Spinal cord (tissue), 10 donors: ENCODE measurements around the gene KIAA2012. TPM values are rescaled to one million over a fixed set of nuclear protein-coding genes. Genes with fewer than 3 reads are reported as not detected.

Experiments
- DNase-seq, 6 donors: peaks; one replicate each; pipeline versions ENCODE4 v3.0.0 to v3.0.0-alpha.2; 2013 to 2015; ENCODE audit warnings: low spot score in 6 of 6, low read depth in 4 of 6
- H3K27ac ChIP-seq: one replicate; pipeline ENCODE4 v1.5.1; 2013; ENCODE audit warnings: low read depth, low read length, control low read depth
- H3K27me3 ChIP-seq: one replicate; pipeline ENCODE4 v1.6.1; 2013; ENCODE audit warnings: low read length; ENCODE audit not compliant: control insufficient read depth, insufficient read depth
- H3K36me3 ChIP-seq: one replicate; pipeline ENCODE4 v1.6.1; 2013; ENCODE audit warnings: low read length; ENCODE audit not compliant: control insufficient read depth, insufficient read depth
- H3K4me1 ChIP-seq: one replicate; pipeline ENCODE4 v1.6.1; 2013; ENCODE audit warnings: low read length; ENCODE audit not compliant: control insufficient read depth, insufficient read depth
- H3K4me3 ChIP-seq: one replicate; pipeline ENCODE4 v1.5.1; 2013; ENCODE audit warnings: low read depth, low read length, control low read depth
- H3K9me3 ChIP-seq: one replicate; pipeline ENCODE4 v1.6.1; 2013; ENCODE audit warnings: low read length; ENCODE audit not compliant: control insufficient read depth, insufficient read depth
- WGBS: methylation state at CpG from one replicate; pipeline ENCODE4 v1.1.5; 2013; ENCODE audit warnings: missing lambda C conversion rate; ENCODE audit not compliant: insufficient coverage; 5-methylcytosine and 5-hydroxymethylcytosine counted together
- polyA plus RNA-seq, 2 donors: library from polyadenylated mRNA; unstranded; fragments of 120-200 nt; gene quantifications; one replicate each; pipeline ENCODE4 v1.2.1, GENCODE V29; 2013; ENCODE audit not compliant: insufficient read length in 2 of 2
- total RNA-seq, 2 donors: library from RNA; depleted of rRNA in 1 of 2; stranded (reverse); fragments of 120-200 nt in 1 of 2; fragments of >200 nt in 1 of 2; gene quantifications; one replicate each; pipeline versions ENCODE4 v1.2.3 to v1.2.4, GENCODE V29; 2013 to 2014
- donor health status: healthy.

The KIAA2012 gene
- total and polyA plus RNA-seq, 4 donors, result 1.2 to 5.7 (median 5.1) TPM

DNA sequence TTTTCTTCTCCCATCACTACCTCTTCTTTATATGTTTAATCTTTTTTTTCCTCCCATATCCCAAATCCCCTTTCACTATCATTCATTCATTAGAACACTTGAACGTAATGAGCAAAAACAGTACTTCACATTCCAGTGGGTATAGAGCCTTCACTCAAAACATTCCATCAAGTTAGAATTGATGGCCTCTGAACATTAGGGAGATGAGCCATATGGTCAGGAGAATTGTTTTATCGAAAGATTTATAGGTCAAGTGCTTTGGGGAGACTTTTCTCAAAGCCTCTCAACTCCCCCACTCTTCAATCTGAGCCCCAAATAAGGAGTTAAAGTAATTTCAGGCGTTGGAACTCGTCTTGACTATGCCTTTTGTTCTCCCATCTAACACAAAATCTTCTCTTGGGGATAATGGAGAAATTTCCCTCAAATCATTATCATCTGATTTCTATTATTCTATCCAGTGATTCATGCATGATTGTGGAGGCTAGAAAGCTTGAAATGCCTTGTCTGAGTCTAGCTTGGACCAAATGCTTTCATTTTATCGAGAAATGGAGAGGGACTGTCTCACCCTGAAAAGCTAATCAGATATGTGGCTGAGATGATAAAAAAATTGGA is 79.2 kb downstream of the KIAA2012 start:
- H3K4me3 ChIP-seq, result no peak overlapping the region
- H3K36me3 ChIP-seq, result no peaks in the 10 kb centered on the region
- WGBS, result 100% methylated on average over 1 of the region's 5 CpGs

DNA sequence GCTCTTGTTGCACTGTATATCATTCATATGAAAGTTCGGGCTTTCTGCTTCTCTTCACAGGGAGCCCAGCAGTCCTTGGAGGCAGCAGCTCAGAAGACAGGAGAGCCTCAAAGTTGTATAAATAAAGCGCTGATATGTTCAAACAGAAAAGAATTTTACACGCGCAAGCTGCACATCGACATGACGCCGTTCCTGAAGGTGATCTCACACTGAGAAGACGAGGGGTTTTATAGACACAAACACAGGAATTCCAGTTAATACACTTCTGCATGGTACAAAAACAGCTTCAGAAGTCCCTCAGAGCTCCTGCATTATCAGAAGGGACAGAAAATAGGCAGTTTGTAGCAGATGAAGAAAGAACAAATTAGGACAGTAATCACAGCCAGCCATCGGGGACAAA is 81.6 kb downstream of the KIAA2012 start:
- Histone ChIP-seq H3K27me3 (no peaks in the 10 kb centered on the region), H3K27ac (no peak overlapping the region), H3K36me3 (no peaks in the 10 kb centered on the region), H3K4me3 (no peak overlapping the region), H3K9me3 (no peaks in the 10 kb centered on the region), H3K4me1 (no peaks in the 10 kb centered on the region)
- WGBS, result 55% methylated on average over 7 of the region's 9 CpGs
- DNase-seq, result peak in 1 of 6 donors; percentile 25

More for the DNA sequence above, 79.2 kb downstream of the KIAA2012 start:
- Histone ChIP-seq H3K4me1 (peaks cover 15% of the 10 kb centered on the region), H3K27ac (no peak overlapping the region), H3K27me3 (peaks cover 3% of the 10 kb centered on the region), H3K9me3 (no peaks in the 10 kb centered on the region)
- no peak for DNase-seq

DNA sequence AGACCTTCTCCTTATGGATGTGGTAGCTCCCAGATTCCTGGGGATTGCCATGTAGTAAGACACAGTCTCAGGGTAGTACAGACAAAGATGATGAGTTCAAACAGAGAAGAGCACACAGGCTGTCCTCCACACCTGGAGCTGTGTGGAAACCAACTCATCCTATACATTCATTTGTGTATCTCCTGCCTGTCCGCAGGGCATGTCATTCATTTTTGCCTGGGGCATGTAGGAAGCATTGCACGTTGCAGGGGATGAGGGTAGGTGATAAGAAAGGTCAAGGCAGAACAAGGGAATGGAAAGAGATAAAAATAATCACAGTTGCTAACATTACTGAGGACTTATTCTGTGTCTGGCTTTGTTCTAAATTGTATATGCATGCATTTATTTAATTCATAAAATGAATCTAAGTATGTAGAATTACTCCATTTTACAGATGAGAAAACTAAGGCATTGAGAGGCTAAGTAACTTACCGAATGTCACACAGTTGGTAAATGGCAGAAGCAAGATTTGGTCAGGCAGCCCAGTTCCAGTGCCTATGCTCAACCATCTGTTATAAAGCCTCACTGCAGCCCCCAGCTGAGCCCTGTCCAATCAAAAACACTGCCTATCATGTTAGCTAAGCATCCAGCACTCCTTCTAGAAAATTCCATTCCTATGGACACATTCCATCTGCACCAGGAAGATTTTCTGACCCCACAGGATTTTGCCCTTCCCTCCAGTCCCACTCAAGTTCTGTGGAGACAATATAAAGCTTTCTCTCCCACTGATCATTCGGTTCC is 84.3 kb downstream of the KIAA2012 start:
- 92% methylated on average over 2 of the region's 4 CpGs for WGBS
- no peak overlapping the region for H3K27ac ChIP-seq
- no peak for DNase-seq
- H3K9me3 ChIP-seq, result no peaks in the 10 kb centered on the region
- no peaks in the 10 kb centered on the region for H3K4me1 ChIP-seq
- H3K4me3 ChIP-seq, result no peak overlapping the region
- no peaks in the 10 kb centered on the region for H3K27me3 ChIP-seq
- H3K36me3 ChIP-seq, result no peaks in the 10 kb centered on the region

DNA sequence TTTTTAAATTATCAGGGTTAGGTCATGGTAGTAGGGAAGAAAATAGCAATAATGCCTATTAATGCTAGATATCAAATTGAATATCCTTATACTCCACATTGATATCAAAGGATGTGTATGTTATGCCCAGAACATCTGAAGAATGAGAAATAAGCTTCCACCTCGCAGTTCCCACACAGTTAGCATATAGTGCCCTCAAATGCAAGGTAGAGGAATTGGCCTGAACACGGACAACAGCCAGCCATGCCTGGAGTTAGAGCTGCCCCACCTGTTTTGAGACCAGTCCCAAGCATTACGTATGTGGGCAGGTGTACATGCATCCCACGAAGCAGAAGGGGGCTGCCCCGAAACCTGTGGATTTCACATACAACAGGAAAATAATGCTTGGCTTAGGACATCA is 85.7 kb downstream of the KIAA2012 start:
- Histone ChIP-seq H3K27me3 (no peaks in the 10 kb centered on the region), H3K9me3 (no peaks in the 10 kb centered on the region), H3K36me3 (no peaks in the 10 kb centered on the region), H3K27ac (no peak overlapping the region), H3K4me3 (no peak overlapping the region), H3K4me1 (no peaks in the 10 kb centered on the region)
- DNase-seq, result peak in 2 of 6 donors; percentile 50 to 78
- 68% methylated on average over 4 of the region's 5 CpGs for WGBS

DNA sequence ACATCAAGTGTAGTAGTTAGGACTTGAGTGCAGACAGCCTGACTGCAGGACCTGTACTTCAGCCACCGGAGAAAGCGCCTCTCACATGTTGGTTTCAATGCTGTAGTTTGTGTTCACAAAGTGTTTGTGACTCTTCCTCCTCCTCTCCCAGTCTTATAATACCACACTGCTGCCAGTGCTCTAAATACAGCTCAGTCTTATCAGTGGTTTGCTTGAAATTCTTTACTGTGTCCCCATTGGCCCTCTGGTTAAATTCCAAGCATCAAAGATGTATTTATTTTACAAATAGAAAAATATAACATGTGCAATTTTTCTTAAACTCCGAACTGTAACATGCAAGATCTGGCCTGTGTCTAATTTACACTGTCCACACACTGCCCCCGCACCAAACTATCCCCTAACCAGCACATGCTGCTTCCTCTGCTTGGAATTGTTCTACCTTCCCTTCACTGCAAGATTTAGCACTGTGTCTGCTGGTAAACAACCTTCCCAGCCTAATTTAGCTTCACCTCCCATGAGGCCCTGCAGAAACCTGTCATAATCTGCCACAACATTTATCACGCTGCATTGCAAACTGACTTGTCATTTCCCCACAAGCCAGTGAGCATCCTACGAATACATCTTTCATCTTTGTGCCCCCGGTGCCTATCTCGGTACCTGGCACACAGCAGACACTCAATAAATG is 88.2 kb downstream of the KIAA2012 start:
- Histone ChIP-seq H3K36me3 (no peaks in the 10 kb centered on the region), H3K9me3 (no peaks in the 10 kb centered on the region), H3K4me3 (no peak overlapping the region), H3K27ac (no peak overlapping the region), H3K4me1 (no peaks in the 10 kb centered on the region), H3K27me3 (no peaks in the 10 kb centered on the region)
- peak in 2 of 6 donors; percentile 21 to 65 for DNase-seq
- WGBS, result 60% methylated on average over 5 of the region's 8 CpGs

DNA sequence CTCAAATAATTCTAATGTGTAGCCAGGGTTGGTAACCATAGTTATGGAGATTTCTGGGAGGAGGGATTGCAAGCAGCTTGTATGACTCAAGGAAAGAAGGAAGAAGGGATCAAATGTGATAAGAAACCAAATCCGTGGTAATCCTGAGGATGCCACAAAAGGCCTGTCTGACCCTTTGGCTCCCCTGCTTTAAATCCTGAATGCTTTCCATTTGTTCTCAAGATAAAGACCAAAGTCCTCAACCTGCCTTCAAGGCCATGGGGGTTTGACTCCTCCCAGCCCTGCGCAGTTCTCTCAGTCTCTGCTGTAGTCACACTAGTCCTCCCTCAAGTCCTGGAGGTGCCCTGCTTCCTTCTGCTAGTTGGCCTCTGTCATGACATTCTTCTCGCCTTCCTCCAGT is 91.4 kb downstream of the KIAA2012 start:
- no peaks in the 10 kb centered on the region for H3K4me1 ChIP-seq
- H3K4me3 ChIP-seq, result no peak overlapping the region
- WGBS, result 74% methylated on average over 3 of the region's 3 CpGs
- H3K36me3 ChIP-seq, result no peaks in the 10 kb centered on the region
- H3K9me3 ChIP-seq, result no peaks in the 10 kb centered on the region
- DNase-seq, result no peak
- no peaks in the 10 kb centered on the region for H3K27me3 ChIP-seq
- H3K27ac ChIP-seq, result no peak overlapping the region

DNA sequence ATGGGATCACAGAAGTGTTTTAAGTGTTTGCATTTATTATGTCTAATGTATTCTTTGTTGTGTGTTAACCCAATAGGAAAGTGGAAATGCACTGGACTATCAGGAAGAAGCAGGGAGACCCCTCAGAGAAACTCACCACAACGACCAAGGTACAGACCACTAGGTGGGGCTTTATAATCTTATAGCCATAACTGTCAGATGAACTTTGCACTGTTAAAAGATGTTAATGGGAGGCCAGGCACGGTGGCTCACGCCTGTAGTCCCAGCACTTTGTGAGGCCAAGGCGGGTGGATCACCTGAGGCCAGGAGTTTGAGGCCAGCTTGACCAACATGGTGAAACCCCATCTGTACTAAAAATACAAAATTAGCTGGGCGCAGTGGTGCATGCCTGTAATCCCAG is 92.2 kb downstream of the KIAA2012 start:
- Histone ChIP-seq H3K4me1 (no peaks in the 10 kb centered on the region), H3K27me3 (no peaks in the 10 kb centered on the region), H3K9me3 (no peaks in the 10 kb centered on the region), H3K4me3 (no peak overlapping the region), H3K27ac (no peak overlapping the region), H3K36me3 (no peaks in the 10 kb centered on the region)
- WGBS, result 81% methylated on average over 4 of the region's 5 CpGs
- DNase-seq, result no peak

DNA sequence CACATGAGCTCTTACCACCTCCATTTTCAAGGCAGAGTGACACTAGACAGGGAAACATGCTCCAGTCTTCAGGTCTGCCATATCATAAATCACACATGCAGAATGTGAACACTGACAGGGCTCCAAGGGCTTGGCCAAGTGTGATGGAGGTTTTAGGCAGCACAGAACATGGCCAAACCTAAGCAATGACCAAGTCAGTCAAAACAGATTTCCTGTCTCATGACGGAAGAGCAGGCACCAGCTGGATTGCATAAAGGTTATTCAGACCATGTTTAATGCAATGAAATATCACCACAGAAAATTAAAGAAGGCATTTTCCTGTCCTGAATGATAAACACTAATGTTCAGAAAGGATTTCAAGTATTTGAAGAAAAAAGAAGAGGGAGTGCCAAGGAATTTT is 92.9 kb downstream of the KIAA2012 start:
- H3K27me3 ChIP-seq, result no peaks in the 10 kb centered on the region
- peaks cover 1% of the 10 kb centered on the region for H3K4me1 ChIP-seq
- no peaks in the 10 kb centered on the region for H3K36me3 ChIP-seq
- no peak overlapping the region for H3K27ac ChIP-seq
- H3K4me3 ChIP-seq, result no peak overlapping the region
- DNase-seq, result no peak
- H3K9me3 ChIP-seq, result no peaks in the 10 kb centered on the region
- WGBS, result no CpG with 5 or more reads among the region's 1 CpG

DNA sequence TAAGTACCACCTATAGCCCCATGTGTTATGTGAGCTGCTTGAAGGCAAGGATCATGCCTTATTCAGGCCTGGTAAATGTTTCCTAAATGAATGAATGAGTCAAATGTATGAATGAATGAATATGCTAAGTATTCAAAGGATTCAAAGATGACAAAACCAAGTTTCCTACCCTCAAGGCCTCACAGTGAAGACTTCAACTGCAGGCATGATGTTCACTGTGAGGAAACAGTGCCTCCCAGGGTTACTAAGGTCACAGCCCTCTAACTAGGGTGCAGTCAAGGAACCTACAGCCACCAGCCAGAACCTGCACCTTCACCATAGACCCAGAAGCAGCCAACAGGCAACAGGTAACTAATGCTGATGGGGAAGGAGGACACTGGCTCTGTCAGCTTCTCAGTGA is 96.1 kb downstream of the KIAA2012 start:
- Histone ChIP-seq H3K27ac (no peak overlapping the region), H3K4me3 (no peak overlapping the region), H3K4me1 (peaks cover 11% of the 10 kb centered on the region), H3K36me3 (no peaks in the 10 kb centered on the region), H3K27me3 (peaks cover 4% of the 10 kb centered on the region), H3K9me3 (no peaks in the 10 kb centered on the region)
- no peak for DNase-seq
